ENCODE measurements around the gene DLG1.
"Not testable (repeated sequence)": the region's sequence is repeated elsewhere in the genome, so short reads cannot be mapped to it uniquely, and the experiment has no call there.

Gene DLG1

DNA sequence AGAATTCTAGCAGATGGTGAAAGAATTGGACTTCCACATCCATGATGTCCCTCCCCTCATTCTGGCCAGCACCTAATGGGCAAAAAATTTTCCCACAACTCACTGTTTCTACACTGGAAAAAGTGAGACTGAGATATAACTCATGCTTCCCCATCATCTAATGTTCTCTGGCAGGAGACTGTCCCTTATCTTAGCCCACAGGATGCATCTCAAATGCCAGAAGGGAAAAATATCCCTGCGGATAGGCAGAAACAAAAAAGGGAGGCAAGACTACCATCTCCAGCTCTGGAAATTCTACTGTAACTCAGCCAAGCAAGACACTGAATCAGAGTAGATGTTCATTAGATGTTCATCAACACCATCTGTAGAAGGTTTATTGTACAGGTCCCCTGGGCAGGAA is 58.6 kb downstream of the DLG1 start:
- DNase-seq: no peak

DNA sequence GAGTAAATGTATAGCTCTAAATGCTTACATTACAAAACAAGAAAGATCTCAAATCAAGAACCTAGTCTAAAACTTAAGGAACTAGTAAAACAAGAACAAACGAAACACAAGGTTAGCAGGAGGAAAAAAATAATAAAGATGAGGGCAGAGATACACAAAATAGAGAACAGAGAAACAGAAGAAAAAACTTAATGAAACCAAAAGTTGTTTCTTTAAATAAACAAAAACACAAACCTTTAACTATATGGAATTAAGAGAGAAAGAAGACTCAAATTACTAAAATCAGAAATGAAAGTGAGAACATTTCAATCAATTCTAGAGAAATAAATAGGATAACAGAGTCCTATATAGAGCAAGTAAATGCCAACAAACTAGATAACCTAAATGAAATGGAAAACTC is 59.6 kb downstream of the DLG1 start:
- no peak for DNase-seq

DNA sequence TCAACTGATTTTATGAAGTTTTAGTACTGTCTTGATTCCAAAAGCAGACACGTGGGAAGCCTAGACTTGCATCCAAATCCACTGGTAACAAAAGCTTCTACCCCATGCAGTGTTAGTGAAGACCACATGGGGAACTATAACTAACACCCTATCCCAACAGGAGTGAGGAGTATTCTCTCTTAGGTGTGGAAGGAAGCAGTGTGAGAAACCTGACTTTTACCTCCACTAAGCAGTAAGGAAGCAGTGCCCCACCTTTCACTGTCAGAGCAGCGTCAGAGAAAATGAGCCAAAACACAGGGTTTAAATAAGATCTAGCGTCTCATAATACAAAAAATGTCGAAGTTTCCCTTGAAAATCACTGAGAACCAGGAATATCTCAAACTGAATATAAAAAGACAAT is 60.5 kb downstream of the DLG1 start:
- DNase-seq: no peak

DNA sequence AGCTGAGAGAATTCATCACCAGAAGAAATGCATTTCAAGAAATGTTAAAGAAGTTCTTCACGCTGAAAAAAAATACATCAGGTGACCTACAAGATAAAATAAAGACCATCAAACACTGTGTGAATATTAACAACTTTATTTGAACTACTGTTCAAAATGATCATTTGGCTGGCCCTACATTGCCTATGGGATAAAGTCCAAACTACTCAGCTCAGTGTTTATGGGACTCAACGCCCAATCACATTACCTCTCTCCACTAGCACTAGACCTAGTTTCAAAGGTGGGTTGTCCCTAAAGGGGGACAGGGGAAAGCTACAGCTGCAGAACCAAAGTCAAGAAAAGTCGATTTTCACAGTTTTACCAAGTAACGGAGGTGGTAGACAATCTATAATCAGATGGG is 62.0 kb downstream of the DLG1 start:
- no peak for DNase-seq

DNA sequence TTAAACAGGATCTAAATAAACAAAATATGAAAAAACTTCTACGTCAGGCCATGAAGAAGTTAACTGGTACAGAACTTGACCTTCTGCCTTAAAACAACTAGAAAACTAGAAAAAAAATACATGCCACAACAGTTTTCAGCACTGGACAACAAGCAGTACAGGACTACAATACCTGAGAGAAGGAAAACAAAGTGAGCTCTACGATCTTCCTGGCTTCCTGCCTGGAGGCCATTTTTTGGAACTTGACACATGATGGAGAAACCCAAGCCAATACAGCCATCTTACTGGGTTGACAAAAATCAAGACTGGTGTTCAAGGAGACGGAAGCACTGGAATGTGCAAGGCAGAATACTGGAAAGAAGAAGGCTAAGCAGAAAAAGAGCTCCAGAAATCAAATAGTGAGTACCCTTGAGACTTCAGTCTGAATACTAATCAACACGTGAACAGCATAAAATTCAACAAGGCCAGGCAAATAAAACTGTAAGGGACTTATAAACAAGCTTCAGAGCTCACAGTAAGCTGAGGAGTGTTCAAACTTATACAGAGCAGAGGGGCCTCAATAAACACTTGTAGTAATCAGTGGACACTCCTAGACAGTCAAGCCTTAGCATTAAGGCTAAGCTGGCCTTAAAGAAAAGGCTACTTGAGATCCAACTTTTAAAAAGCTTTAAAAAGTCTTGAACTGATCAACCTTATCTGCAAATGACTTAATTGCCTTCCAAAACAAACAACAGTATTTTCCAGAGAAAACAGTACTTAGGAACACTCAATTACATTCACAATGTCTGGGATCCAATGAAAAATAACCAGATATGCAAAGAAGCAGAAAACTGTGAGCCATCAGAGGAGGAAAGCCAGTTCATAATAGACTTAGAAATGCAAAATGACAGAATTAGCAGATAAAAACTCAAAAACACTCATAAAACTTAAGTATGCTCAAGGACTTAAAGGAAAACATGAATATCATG is 63.2 kb downstream of the DLG1 start:
- no peak for DNase-seq

DNA sequence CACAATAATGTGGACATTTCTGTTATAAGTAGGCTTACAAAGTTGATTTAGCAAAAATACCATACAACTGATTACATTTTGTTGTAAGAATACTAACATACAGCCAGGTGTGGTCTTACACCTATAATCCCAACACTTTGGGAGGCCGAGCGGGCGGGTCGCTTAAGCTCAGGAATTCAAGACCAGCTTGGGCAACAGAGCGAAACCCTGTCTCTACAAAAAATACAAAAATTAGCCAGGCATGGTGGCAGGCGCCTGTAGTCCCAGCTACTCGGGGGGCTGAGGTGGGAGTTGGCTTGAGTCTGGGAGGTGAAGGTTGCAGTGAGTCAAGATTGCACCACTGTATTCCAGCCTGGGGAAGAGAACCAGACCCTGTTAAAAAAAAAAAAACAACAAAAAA is 67.1 kb downstream of the DLG1 start:
- no peak for DNase-seq

DNA sequence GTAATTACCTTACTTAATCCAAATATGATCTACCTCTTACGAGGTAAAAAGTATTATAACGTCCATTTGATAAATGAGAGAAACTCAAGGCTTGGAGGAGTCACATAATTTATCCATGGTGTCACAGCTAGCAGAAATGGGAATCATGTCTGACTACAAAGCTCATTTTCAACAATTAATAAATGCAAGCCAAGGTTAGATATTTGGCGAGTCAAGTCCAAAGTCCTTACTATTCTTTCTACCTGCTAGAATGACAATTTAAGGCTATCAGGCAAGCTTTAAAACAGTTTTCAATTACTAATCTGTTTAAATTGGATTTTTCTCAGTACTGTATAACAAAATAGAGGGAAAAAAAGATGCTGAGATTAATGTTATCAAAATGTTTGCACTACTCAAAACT is 68.6 kb downstream of the DLG1 start:
- DNase-seq: no peak

DNA sequence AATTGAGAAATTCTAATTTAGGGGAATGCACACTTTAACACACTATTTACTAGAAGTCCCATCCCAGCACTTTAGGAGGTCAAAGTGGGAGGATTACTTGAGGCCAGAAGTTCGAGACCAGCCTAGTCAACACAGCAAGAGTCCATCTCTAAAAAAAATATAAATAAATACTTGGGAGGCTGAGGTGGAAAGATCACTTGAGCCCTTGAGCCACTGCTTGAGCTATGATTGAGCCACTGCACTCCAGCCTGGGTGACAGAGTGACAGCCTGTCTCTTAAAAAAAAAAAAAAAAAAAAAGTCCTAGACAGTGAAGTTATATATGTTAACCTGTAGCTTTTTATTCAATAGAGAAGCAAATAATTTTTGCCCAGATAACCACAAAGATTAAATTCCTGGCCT is 69.2 kb downstream of the DLG1 start:
- DNase-seq: no peak

DNA sequence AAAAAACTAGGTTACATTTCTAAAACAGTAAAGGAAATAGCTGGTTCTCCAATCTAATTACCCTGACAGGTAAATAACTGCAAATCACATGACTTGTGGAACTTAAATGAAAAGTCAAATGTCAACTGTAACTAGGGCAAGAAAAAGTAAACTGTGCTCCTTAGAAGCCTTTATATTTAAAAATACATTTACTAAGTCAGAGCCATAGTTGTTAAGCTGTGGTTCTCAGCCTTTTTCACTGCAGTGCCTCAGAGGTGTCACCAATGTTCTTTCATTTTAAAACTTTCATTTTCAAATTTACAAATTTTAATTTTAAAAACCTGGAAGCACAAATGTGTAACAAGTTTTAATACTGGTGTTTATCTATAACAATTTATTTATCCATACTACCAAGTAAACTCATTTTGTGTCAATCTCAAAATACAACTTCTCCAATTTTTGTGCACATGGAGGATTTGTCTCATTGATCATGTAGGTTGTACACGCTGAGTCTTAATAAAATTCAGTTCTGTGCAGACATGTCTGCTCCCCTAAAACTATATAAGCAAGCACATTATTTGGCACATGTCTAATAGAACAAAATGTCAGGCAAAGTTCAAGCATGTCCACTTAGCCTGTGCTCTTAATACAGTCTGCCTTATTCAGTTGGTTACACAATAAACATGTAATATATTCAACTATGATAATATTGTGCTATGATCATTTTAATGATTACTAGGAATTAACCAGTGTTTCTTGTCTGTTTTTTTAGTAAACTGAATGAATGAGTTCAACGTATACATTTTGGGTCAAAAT is 70.4 kb downstream of the DLG1 start:
- no peak for DNase-seq

DNA sequence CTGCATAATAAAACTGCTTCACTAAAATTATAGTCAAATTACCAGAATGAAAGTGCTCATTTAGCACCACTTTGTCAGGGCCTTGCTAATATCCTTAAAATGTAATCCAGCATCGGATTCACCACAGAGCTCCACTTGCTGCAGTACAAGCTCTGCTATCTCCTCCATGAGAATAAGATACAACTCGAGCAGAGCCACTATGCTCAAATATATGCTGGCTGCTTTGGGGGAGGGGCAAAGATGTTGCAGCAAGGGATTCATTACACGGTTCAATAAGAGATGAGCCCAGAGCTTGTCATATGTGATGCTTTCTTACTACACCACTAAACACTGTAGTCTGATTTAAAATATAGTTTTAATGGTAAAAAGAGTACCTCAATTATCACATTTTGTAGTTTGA is 72.2 kb downstream of the DLG1 start:
- DNase-seq: no peak

DNA sequence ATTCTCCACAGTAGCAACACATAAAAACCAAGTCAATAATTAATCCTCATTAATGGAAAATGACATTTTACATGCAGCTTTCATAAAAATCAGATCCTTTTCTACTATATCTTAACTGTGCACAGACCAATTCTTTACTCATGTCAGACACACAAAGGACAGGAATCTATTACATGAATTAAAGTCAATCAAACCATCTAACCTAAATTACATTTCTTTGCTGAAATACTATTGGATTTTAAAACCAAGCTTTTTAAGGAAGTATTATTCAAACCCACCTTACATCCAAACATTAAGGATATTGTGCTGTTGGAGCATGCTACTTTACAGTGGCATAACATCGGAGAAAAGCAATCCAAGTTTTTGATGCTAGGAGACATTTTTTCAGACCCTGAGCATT is 72.8 kb downstream of the DLG1 start:
- no peak for DNase-seq

DNA sequence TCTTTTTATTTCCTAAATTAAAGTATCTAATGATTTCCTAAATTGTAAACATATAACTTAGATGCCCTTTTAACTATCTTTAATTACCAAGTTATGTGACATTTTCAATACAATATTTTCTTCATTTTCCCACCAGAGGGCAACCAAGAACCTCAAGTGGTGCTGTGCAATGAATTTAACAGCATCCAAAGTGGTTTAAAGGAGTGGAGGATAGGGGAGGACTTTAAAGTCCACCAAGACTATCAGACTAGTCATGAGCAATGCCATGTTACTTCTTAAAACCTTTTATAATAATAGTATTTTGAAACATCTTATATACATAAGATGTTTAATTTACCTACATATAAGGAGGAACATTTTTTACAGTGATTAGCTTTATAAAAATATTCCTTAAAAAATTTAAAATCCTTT is 74.4 kb downstream of the DLG1 start:
- no peak for DNase-seq

DNA sequence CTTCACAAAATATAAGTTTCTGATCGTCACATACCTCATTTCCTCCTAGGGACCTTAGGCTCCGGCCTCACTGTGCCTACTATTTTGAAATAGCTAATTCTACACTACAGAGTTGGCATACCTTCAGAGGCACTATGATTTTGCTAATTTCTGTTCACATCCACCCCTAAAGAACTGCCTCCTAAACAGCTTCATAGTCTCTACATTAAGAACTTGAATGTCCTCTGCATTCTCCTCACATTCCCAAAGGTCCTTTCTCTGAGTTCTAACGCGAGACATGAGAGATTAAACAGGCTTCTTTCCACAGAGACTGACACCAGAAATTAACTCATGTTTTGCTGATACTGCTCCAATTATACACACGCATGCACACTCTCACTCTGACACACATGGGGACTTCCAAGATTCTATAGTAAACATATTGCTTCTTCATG is 75.5 kb downstream of the DLG1 start:
- no peak for DNase-seq

DNA sequence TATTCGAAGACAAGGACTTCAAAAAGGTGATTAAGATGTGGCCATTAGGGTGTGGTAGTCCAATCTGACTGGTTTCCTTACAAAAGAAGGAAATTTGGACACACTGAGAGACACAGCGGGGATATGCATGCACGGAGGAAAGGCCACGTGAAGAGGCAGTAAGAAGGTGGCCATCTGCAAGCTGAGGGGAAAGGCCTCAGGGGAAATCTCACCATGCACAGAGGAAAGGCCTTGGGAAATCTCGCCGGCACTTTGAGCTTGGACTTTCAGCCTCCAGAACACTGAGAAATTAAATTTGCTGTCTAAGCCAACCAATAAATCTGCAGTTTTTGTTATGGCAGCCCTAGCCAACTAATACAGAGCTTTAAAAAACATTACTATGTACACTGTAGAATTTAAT is 78.8 kb downstream of the DLG1 start:
- DNase-seq: no peak

DNA sequence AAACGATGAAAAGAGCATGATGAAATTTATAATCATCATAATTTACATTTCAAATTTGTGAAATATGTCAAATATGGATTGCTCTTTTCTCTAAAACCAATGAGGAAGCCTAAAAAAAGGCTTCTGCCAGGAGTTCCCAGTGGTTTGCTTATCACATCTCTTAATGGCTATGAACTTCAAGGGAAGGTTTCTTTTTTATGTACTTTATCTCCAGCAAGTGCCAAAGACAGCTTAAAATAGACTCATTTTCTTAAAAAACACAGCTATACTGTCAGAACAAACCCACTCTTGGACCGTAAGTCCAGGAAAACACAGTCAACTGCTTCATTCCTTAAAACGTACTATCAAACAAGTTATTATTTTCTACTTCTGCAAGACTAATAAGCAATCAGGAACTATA is 80.2 kb downstream of the DLG1 start:
- DNase-seq: no peak

DNA sequence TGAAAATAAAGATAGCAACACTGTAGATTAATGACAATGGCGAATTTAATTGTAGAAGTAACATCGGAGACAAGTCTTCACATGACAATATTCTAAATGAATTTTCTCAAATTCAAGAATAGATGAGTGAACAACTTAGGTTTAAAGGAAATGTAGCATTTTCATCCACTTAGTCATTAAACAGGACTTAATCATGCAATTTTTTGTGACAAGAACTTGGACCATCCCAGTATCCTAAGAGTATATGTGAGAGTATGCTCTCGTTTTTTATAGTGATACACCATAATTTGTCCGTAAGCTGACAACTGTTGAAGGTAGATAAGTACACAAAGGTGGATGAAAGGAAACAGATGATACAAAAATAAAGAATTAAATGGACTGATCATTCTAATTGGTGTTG is 81.5 kb downstream of the DLG1 start:
- DNase-seq: no peak

DNA sequence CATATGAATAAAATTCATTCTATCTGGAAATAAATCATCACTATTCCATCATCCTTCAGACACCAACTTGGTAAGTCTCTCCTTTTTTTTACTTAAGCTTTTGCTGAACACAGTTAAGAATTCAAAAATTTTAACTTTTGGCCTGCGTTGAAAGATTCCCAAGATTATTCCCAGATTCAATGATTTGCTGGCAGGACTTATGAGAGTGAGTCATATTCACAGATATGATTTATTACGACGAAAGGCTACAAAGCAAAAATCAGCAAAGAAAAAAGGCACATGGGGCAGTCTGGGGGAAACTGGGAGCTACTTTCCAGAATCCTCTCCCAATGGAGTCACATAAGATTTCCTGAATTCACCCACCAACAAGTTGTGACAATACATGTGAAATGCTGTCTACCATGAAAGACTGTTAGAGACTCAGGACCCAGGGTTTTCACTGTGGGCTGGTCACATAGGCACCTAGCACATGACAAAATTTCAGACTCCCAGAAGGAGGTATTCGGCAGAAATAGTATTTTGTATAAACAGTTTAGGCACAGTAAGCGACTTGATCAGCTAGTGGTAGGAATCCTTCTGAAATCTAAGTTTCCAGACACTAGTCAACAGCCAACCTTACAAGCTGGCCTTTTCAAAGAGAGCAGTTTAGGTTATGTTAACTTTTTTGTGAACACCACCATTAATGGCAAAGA is 82.1 kb downstream of the DLG1 start:
- no peak for DNase-seq

DNA sequence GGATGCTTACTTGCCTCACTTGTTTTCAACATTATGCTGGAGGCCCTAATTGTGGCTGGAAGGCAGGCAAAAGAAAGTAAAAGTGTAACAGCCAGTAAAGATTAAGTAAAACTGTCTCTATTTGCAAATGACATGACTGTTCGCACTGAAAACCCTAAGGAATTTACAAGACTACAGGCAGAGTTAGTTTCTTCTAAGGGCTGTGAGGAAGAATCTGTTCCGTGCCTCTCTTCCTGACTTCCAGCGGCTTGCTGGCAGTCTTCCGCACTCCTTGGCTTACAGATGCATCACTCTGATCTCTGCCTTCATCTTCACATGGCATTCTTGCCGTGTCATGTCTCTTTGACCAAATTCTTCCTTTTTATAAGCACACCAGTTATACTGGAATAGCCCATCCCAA is 86.1 kb downstream of the DLG1 start:
- DNase-seq: no peak

DNA sequence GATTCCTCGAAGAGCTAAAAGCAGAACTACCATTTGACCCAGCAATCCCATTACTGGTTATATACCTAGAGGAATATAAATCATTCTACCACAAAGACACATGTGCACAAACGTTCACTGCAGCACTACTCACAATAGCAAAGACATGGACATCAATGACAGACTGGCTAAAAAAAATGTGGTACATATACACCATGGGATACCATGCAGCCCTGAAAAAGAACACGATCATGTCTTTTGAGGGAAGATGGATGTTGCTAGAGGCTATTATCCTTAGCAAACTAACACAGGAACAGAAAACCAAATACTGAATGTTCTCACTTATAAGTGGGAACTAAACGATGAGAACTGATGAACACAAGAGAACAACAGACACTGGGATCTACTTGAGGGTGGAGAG is 86.7 kb downstream of the DLG1 start:
- not testable (repeated sequence) for DNase-seq

DNA sequence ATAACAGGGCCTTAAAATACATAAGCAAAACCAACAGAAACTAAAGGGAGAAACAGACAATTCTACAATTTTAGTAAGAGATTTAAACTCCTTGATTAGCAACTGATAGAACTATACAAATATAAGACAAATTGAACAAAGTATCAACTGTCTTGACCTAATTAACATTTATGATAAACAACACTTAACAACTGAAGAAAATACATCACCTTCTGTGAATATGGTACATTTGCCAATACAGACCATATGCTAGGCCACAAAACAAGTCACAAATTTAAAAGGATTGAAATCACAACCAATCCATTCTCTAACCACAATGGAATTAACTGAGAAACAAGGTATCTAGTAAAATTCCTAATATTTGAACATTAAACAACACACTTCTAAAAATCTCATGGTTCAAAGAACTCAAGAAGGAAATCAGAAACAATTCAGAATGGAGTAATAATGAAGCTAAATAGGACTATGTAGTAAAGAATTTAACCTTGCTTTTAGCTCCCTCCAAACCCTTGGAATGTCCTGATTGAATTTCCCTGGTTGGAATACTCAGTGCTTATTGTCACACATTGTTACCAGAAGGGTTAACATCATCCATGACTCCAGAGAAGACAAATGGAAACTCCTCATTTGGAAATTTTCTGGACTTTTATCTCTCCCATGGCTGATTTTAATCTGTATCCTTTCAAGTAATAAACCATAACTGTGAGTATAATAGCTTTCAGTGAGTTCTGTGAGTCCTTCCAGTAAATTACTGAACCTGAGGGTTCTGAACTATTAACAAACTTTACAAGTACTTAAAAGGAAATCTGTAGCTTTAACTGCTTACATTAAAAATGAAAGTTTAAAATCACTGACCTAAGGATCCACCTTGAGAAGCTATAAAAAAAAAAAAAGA is 88.8 kb downstream of the DLG1 start:
- no peak for DNase-seq

DNA sequence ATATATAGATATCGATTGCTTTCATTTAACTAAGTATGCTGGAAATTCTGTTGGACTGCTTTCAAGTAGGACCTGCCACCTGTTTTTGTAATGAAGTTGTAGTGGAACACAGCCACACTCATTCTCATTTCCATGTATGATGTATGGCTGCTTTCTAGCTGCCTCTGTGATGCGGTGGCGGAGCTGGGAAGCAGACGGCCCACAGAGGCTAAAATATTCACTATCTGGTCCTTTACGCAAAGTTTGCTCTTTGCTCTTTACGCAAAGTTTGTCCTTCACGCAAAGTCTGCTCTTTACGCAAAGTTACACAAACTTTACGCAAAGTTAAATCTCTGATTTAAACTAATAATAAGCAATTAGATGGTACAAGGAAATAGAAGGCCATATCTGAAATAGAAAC is 91.5 kb downstream of the DLG1 start:
- no peak for DNase-seq

DNA sequence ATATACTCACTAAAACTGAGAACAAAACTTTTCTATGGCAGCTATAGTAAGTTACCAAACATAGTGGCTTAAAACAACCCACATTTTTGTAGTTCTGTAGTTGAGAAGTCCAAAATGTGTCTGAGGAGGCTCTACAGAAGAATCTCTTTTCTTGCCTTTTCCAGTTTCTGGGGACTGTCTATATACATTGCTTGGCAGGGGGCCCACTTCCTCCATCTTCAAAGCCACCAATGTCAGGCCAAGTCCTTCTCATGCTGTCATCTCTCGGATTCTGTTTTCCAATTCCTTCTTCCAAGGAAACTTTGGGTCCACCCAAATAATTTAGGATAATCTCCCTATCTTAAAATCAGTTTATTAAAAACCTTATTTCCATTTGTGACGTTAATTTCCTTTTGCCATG is 92.7 kb downstream of the DLG1 start:
- no peak for DNase-seq

DNA sequence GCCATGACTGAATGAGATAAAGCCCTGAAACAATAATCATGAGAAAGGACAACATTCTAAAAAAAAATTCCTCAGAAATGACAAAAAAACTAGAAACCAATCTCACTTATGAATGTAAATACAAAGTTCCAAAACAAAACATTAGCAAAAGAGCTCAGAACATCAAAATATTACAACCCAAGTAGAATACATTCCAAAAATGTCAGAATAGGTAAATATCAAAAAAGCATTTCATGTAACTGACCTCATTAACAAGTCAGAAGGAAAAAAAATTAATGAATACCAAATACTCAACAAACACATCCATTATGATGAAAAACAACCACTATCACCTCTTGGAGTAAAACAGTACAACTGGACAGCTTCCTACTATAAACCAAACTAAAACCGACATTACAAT is 93.1 kb downstream of the DLG1 start:
- DNase-seq: no peak

Data from activated effector memory CD4-positive, alpha-beta T cell treated with anti-CD3 and anti-CD28 coated beads, Interleukin-2, amount 50 U/mL, for 16 hours (primary cell).